ENCODE measurements around the gene SLCO4A1. TPM values are rescaled to one million over a fixed set of nuclear protein-coding genes. Genes with fewer than 3 reads are reported as not detected.
A peak's percentile ranks its signal among the peaks of the same experiment; 100 is the strongest.

SLCO4A1 gene
- total and polyA plus RNA-seq, 9 of the 15 experiments (the other 6 are each of a cell fraction or from before 2014, with no cell fraction given): 1.6 to 21.9 (median 12.8) TPM

GRCh38 chr20:62595491-62595890 is 46.8 kb upstream of the SLCO4A1 start:
- H3K9me3 ChIP-seq (replicated peaks; ENCODE audit: control insufficient read depth, insufficient read depth, low read depth, low read length): no peaks in the 10 kb centered on the region
- no peak overlapping the region for H2AFZ ChIP-seq (ENCODE audit: low read depth, low read length)
- H3K36me3 ChIP-seq (ENCODE audit: control insufficient read depth, insufficient read depth, low read length): no peaks in the 10 kb centered on the region
- peaks cover 37 to 86% of the 10 kb centered on the region in 2 experiments for H3K27me3 ChIP-seq (ENCODE audit: control insufficient read depth in 2 of 2, insufficient read depth in 2 of 2, low read length in 2 of 2)
- H3K9me1 ChIP-seq (ENCODE audit: control insufficient read depth, insufficient read depth, low read length): peaks cover 3% of the 10 kb centered on the region
- H4K20me1 ChIP-seq (replicated peaks; ENCODE audit: control insufficient read depth, insufficient read depth, low read length): peaks cover 11% of the 10 kb centered on the region; the same call in 1 of the 2 replicates
- WGBS (ENCODE audit: insufficient coverage, low coverage, missing lambda C conversion rate): 4% methylated on average over 15 of the region's 15 CpGs
- ATAC-seq (peak; percentile 15; the same call in 1 of the 3 replicates), DNase-seq (ENCODE audit: extremely low read depth in 1 of 4, low spot score in 3 of 4) (peak; percentile 56 to 67 (median 62)), FAIRE-seq (peak; percentile 62)
- ChIA-PET POLR2A (interaction anchor here (0.8 to 1.6 kb wide), 2 partner anchors 11 to 100 kb away, joined by 3 to 4 read pairs; no protein-coding TSS in a partner anchor), CTCF (ENCODE audit: low intra/inter-chr PET ratio) (no interaction called here)
- in situ Hi-C loops (cut with MboI): no loop called here
- H3K4me2 ChIP-seq (ENCODE audit: insufficient read depth, low read length): no peak overlapping the region
- H3K27ac ChIP-seq (ENCODE audit: extremely low read depth, low read depth, low read length): no peak overlapping the region
- intact Hi-C loops (cut with micrococcal nuclease): no loop called here
- H3K9ac ChIP-seq (ENCODE audit: insufficient read depth in 1 of 2, low read depth in 2 of 2, low read length in 2 of 2): no peak overlapping the region
- no peaks in the 10 kb centered on the region for H3K79me2 ChIP-seq (ENCODE audit: control insufficient read depth, insufficient read depth, low read length)
- peaks cover 13 to 34% of the 10 kb centered on the region in 2 experiments; a peak in 4 of 5 replicates for H3K4me1 ChIP-seq (replicated peaks in 1 of 2; ENCODE audit: control insufficient read depth in 2 of 2, insufficient read depth in 2 of 2, low read length in 2 of 2)
- no TSS peak for BruUV-seq (replicated peaks)
- H3K4me3 ChIP-seq: no peak overlapping the region
- TF ChIP-seq GABPB1 (CRISPR knock-in tag; IDR thresholded peaks at IDR 0.05) (no peak), ZNF134 (CRISPR knock-in tag; conservative IDR thresholded peaks at IDR 0.05) (no peak), ZNF408 (CRISPR knock-in tag; IDR thresholded peaks at IDR 0.05; ENCODE audit: low read depth) (no peak), UBTF (IDR thresholded peaks at IDR 0.05; ENCODE audit: borderline replicate concordance in 1 of 2, low read depth in 2 of 2, low read length in 2 of 2) (no peak), DNMT1 (IDR thresholded peaks at IDR 0.05) (no peak), NRF1 (conservative IDR thresholded peaks at IDR 0.05 in 1 of 2, IDR thresholded peaks at IDR 0.05 in 1 of 2) (no peak), THRA (IDR thresholded peaks at IDR 0.05) (no peak), BMI1 (IDR thresholded peaks at IDR 0.05; ENCODE audit: low read length) (no peak), RAD21 (CRISPR knock-in tag; conservative IDR thresholded peaks at IDR 0.05 in 1 of 2, IDR thresholded peaks at IDR 0.05 in 1 of 2) (no peak), PATZ1 (CRISPR knock-in tag; IDR thresholded peaks at IDR 0.05; ENCODE audit: borderline replicate concordance) (no peak), RAD51 (IDR thresholded peaks at IDR 0.05; ENCODE audit: borderline replicate concordance, low read depth) (peak; percentile 67), GATAD2B (IDR thresholded peaks at IDR 0.05; ENCODE audit: borderline replicate concordance) (no peak), KAT7 (CRISPR knock-in tag; IDR thresholded peaks at IDR 0.05; ENCODE audit: borderline replicate concordance) (no peak), TCF7 (IDR thresholded peaks at IDR 0.05; ENCODE audit: borderline replicate concordance) (no peak), ATF3 (IDR thresholded peaks at IDR 0.05) (no peak), ATF3 (CRISPR knock-in tag; conservative IDR thresholded peaks at IDR 0.05) (no peak), SAFB (IDR thresholded peaks at IDR 0.05; ENCODE audit: borderline replicate concordance, low read depth, low read length) (no peak)

Data from K562 (cell line).